Measurements from ENCODE around the gene IL6ST. TPM values are rescaled to one million over a fixed set of nuclear protein-coding genes. Genes with fewer than 3 reads are reported as not detected.

Gene IL6ST
- total and polyA plus RNA-seq, 4 donors = 51.3 to 438 (median 109) TPM

- Histone ChIP-seq H3K4me1 (ENCODE audit: control insufficient read depth in 4 of 4, insufficient read depth in 4 of 4, low read length in 3 of 4) (no peaks in the 10 kb centered on the region), H3K9ac (ENCODE audit: low read depth in 1 of 2, low read length in 2 of 2) (no peak overlapping the region), H3K27me3 (ENCODE audit: control insufficient read depth in 4 of 4, insufficient read depth in 4 of 4, low read length in 3 of 4) (no peaks in the 10 kb centered on the region), H3K27ac (ENCODE audit: low read depth in 1 of 2, low read length in 2 of 2) (peak overlapping the region in 1 of 2 donors; percentile 28), H3K9me3 (ENCODE audit: control insufficient read depth in 4 of 4, low read length in 3 of 4) (peaks cover 0 to 3% (median 0%) of the 10 kb centered on the region in 4 donors), H3K4me3 (ENCODE audit: low read depth in 1 of 3, low read length in 3 of 3) (no peak overlapping the region), H3K36me3 (ENCODE audit: control insufficient read depth in 4 of 4, insufficient read depth in 3 of 4, low read depth in 1 of 4, low read length in 3 of 4) (no peaks in the 10 kb centered on the region)
- TF ChIP-seq GABPA (IDR thresholded peaks at IDR 0.05 in 1 of 2, conservative IDR thresholded peaks at IDR 0.05 in 1 of 2) = no peak
- TF ChIP-seq FOXA1 (IDR thresholded peaks at IDR 0.05) = no peak
- DNase-seq (ENCODE audit: low spot score) = no peak
- WGBS = 85% methylated on average over 3 of the region's 3 CpGs
Observed at GRCh38 chr5:56011835-56012234, 17.1 kb upstream of the IL6ST start.

GRCh38 chr5:56010431-56010830 lies 15.7 kb upstream of the IL6ST start:
- Histone ChIP-seq H3K27ac (ENCODE audit: low read depth in 1 of 2, low read length in 2 of 2) (no peak overlapping the region), H3K4me1 (ENCODE audit: control insufficient read depth in 4 of 4, insufficient read depth in 4 of 4, low read length in 3 of 4) (no peaks in the 10 kb centered on the region), H3K9ac (ENCODE audit: low read depth in 1 of 2, low read length in 2 of 2) (no peak overlapping the region), H3K36me3 (ENCODE audit: control insufficient read depth in 4 of 4, insufficient read depth in 3 of 4, low read depth in 1 of 4, low read length in 3 of 4) (no peaks in the 10 kb centered on the region), H3K27me3 (ENCODE audit: control insufficient read depth in 4 of 4, insufficient read depth in 4 of 4, low read length in 3 of 4) (no peaks in the 10 kb centered on the region), H3K4me3 (ENCODE audit: low read depth in 1 of 3, low read length in 3 of 3) (no peak overlapping the region), H3K9me3 (ENCODE audit: control insufficient read depth in 4 of 4, low read length in 3 of 4) (peaks cover 0 to 3% (median 0%) of the 10 kb centered on the region in 4 donors)
- TF ChIP-seq NR2F2 (IDR thresholded peaks at IDR 0.05) (no peak), YY1 (IDR thresholded peaks at IDR 0.05) (no peak), HNF4A (conservative IDR thresholded peaks at IDR 0.05) (no peak), RAD21 (IDR thresholded peaks at IDR 0.05) (no peak), HNF4G (IDR thresholded peaks at IDR 0.05) (no peak), REST (IDR thresholded peaks at IDR 0.05) (no peak), SP1 (IDR thresholded peaks at IDR 0.05) (no peak), RXRA (IDR thresholded peaks at IDR 0.05) (no peak), JUND (IDR thresholded peaks at IDR 0.05) (no peak), TAF1 (conservative IDR thresholded peaks at IDR 0.05) (no peak), MAX (IDR thresholded peaks at IDR 0.05) (no peak), ATF3 (IDR thresholded peaks at IDR 0.05) (no peak), GABPA (IDR thresholded peaks at IDR 0.05 in 1 of 2, conservative IDR thresholded peaks at IDR 0.05 in 1 of 2) (no peak), FOXA1 (IDR thresholded peaks at IDR 0.05) (no peak), EGR1 (IDR thresholded peaks at IDR 0.05; ENCODE audit: low read depth in 2 of 2) (no peak), FOXA2 (IDR thresholded peaks at IDR 0.05) (no peak)
- TF ChIP-seq, protein P1, sequence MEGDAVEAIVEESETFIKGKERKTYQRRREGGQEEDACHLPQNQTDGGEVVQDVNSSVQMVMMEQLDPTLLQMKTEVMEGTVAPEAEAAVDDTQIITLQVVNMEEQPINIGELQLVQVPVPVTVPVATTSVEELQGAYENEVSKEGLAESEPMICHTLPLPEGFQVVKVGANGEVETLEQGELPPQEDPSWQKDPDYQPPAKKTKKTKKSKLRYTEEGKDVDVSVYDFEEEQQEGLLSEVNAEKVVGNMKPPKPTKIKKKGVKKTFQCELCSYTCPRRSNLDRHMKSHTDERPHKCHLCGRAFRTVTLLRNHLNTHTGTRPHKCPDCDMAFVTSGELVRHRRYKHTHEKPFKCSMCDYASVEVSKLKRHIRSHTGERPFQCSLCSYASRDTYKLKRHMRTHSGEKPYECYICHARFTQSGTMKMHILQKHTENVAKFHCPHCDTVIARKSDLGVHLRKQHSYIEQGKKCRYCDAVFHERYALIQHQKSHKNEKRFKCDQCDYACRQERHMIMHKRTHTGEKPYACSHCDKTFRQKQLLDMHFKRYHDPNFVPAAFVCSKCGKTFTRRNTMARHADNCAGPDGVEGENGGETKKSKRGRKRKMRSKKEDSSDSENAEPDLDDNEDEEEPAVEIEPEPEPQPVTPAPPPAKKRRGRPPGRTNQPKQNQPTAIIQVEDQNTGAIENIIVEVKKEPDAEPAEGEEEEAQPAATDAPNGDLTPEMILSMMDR (IDR thresholded peaks at IDR 0.05; ENCODE audit: low read depth, low read length, missing input control) = no peak
- TF ChIP-seq, protein P2, sequence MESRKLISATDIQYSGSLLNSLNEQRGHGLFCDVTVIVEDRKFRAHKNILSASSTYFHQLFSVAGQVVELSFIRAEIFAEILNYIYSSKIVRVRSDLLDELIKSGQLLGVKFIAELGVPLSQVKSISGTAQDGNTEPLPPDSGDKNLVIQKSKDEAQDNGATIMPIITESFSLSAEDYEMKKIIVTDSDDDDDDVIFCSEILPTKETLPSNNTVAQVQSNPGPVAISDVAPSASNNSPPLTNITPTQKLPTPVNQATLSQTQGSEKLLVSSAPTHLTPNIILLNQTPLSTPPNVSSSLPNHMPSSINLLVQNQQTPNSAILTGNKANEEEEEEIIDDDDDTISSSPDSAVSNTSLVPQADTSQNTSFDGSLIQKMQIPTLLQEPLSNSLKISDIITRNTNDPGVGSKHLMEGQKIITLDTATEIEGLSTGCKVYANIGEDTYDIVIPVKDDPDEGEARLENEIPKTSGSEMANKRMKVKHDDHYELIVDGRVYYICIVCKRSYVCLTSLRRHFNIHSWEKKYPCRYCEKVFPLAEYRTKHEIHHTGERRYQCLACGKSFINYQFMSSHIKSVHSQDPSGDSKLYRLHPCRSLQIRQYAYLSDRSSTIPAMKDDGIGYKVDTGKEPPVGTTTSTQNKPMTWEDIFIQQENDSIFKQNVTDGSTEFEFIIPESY (IDR thresholded peaks at IDR 0.05) = no peak
- WGBS = 98% methylated on average over 3 of the region's 3 CpGs
- no peak for DNase-seq (ENCODE audit: low spot score)

Data from liver (tissue), 9 donors.